Mesenchymal stem cell (in vitro differentiated cells and primary cell): Measurements from ENCODE around the gene CDK4.

Source experiments
- DNase-seq: peaks from one replicate; pipeline ENCODE4 v3.0.0-alpha.2; 2013
- H2AFZ ChIP-seq: one replicate; pipeline ENCODE4 v1.6.1; 2013; ENCODE audit warnings: low read depth, mild to moderate bottlenecking, control low read depth, inconsistent platforms, low read length, moderate library complexity
- H2AK5ac ChIP-seq: 2 replicates; pipeline ENCODE4 v1.6.1; 2013; ENCODE audit warnings: low read length, moderate library complexity, mild to moderate bottlenecking, inconsistent platforms; ENCODE audit not compliant: severe bottlenecking
- H2BK120ac ChIP-seq: one replicate; pipeline ENCODE4 v1.6.1; 2013; ENCODE audit warnings: low read depth, mild to moderate bottlenecking, inconsistent platforms, low read length, moderate library complexity
- H2BK12ac ChIP-seq, 2 experiments: one replicate each; pipeline ENCODE4 v1.6.1; 2013; ENCODE audit warnings: inconsistent platforms in 2 of 2, low read length in 2 of 2, mild to moderate bottlenecking in 2 of 2, moderate library complexity in 2 of 2, control low read depth in 1 of 2
- H2BK15ac ChIP-seq: one replicate; pipeline ENCODE4 v1.6.1; 2013; ENCODE audit warnings: mild to moderate bottlenecking, low read depth, inconsistent platforms; ENCODE audit not compliant: poor library complexity, severe bottlenecking
- H2BK5ac ChIP-seq: 2 replicates; pipeline ENCODE4 v1.6.1; 2013; ENCODE audit warnings: low read depth, mild to moderate bottlenecking, low read length, control low read depth, inconsistent platforms; ENCODE audit not compliant: poor library complexity, severe bottlenecking
- H3K14ac ChIP-seq, 2 experiments: one replicate each; pipeline ENCODE4 v1.6.1; 2013; ENCODE audit warnings: inconsistent platforms in 2 of 2, low read length in 2 of 2, control low read depth in 1 of 2, mild to moderate bottlenecking in 1 of 2, moderate library complexity in 1 of 2
- H3K18ac ChIP-seq, 2 experiments: one replicate each; pipeline ENCODE4 v1.6.1; 2013; ENCODE audit warnings: inconsistent platforms in 2 of 2, low read length in 2 of 2, control low read depth in 1 of 2, low read depth in 1 of 2, mild to moderate bottlenecking in 1 of 2
- H3K23ac ChIP-seq, 2 experiments: one replicate each; pipeline ENCODE4 v1.6.1; 2013; ENCODE audit warnings: inconsistent platforms in 2 of 2, low read length in 2 of 2, mild to moderate bottlenecking in 2 of 2, moderate library complexity in 2 of 2, control low read depth in 1 of 2
- H3K27ac ChIP-seq: 2 replicates; pipeline ENCODE4 v1.5.1; 2013; ENCODE audit warnings: mild to moderate bottlenecking, moderate library complexity, low read length, control low read depth, inconsistent platforms; ENCODE audit not compliant: poor library complexity, severe bottlenecking
- H3K27me3 ChIP-seq, 2 experiments: 2 replicates each; pipeline versions ENCODE4 v1.6.1 to v1.7.0; 2013; ENCODE audit warnings: low read length in 2 of 2, mild to moderate bottlenecking in 2 of 2, moderate library complexity in 2 of 2, control low read depth in 1 of 2, inconsistent platforms in 1 of 2; ENCODE audit not compliant: control insufficient read depth in 1 of 2, insufficient read depth in 1 of 2
- H3K36me3 ChIP-seq, 2 experiments: 2 replicates each; pipeline versions ENCODE4 v1.6.1 to v1.7.0; 2013; ENCODE audit warnings: low read length in 2 of 2, control low read depth in 1 of 2, inconsistent platforms in 1 of 2, low read depth in 1 of 2, mild to moderate bottlenecking in 1 of 2; ENCODE audit not compliant: insufficient read depth in 2 of 2, control insufficient read depth in 1 of 2
- H3K4ac ChIP-seq, 2 experiments: one replicate each; pipeline ENCODE4 v1.6.1; 2013; ENCODE audit warnings: inconsistent platforms in 2 of 2, low read length in 2 of 2, mild to moderate bottlenecking in 2 of 2, moderate library complexity in 2 of 2, control low read depth in 1 of 2, low read depth in 1 of 2
- H3K4me1 ChIP-seq: 2 replicates; pipeline ENCODE4 v1.6.1; 2013; ENCODE audit warnings: low read depth, low read length, control low read depth; ENCODE audit not compliant: control insufficient read depth, insufficient read depth
- H3K4me2 ChIP-seq: 2 replicates; pipeline ENCODE4 v1.6.1; 2013; ENCODE audit warnings: low read length, mild to moderate bottlenecking, inconsistent platforms; ENCODE audit not compliant: poor library complexity, severe bottlenecking
- H3K4me3 ChIP-seq, 2 experiments: 2 replicates each; pipeline versions ENCODE4 v1.5.1 to v1.7.0; 2013; ENCODE audit warnings: low read length in 2 of 2, mild to moderate bottlenecking in 2 of 2, control low read depth in 1 of 2, low read depth in 1 of 2; ENCODE audit not compliant: insufficient read depth in 1 of 2
- H3K79me1 ChIP-seq: replicated peaks from 2 replicates; pipeline ENCODE4 v1.6.1; 2013; ENCODE audit warnings: mild to moderate bottlenecking, control low read depth, low read length, inconsistent platforms; ENCODE audit not compliant: poor library complexity, severe bottlenecking
- H3K9ac ChIP-seq: 2 replicates; pipeline ENCODE4 v1.7.0; 2013; ENCODE audit warnings: mild to moderate bottlenecking, low read length, moderate library complexity
- H3K9me3 ChIP-seq: 2 replicates; pipeline ENCODE4 v1.7.0; 2013; ENCODE audit warnings: mild to moderate bottlenecking, low read length; ENCODE audit not compliant: control insufficient read depth
- H4K8ac ChIP-seq: one replicate; pipeline ENCODE4 v1.6.1; 2013; ENCODE audit warnings: inconsistent platforms, mild to moderate bottlenecking, low read length, moderate library complexity
- H4K91ac ChIP-seq: one replicate; pipeline ENCODE4 v1.6.1; 2013; ENCODE audit warnings: mild to moderate bottlenecking, low read length, inconsistent platforms
- WGBS: methylation state at CpG from one replicate; pipeline ENCODE4 v1.1.7; 2013; ENCODE audit warnings: mixed read lengths; 5-methylcytosine and 5-hydroxymethylcytosine counted together

The CDK4 gene

GRCh38 chr12:57719777-57720605 is 32.1 kb downstream of the CDK4 start:
- no peak overlapping the region for H3K4me3 ChIP-seq
- peaks cover 59 to 64% of the 10 kb centered on the region in 2 experiments for H3K36me3 ChIP-seq
- H3K27ac ChIP-seq = no peak overlapping the region
- H2BK5ac ChIP-seq = no peak overlapping the region
- no peak overlapping the region for H2AFZ ChIP-seq
- 95% methylated on average over 20 of the region's 20 CpGs for WGBS
- no peak overlapping the region for H2AK5ac ChIP-seq
- H4K8ac ChIP-seq = no peak overlapping the region
- no peak overlapping the region for H3K23ac ChIP-seq
- no peak overlapping the region for H2BK120ac ChIP-seq
- no peaks in the 10 kb centered on the region for H3K9me3 ChIP-seq
- H4K91ac ChIP-seq = no peak overlapping the region
- no peak overlapping the region for H2BK15ac ChIP-seq
- no peak overlapping the region for H3K14ac ChIP-seq
- no peak overlapping the region for H2BK12ac ChIP-seq
- H3K79me1 ChIP-seq = no peaks in the 10 kb centered on the region
- H3K27me3 ChIP-seq = peaks cover 10 to 13% of the 10 kb centered on the region in 2 experiments
- peaks cover 3% of the 10 kb centered on the region for H3K4me1 ChIP-seq
- DNase-seq = no peak
- no peak overlapping the region for H3K4ac ChIP-seq
- H3K18ac ChIP-seq = no peak overlapping the region
- H3K4me2 ChIP-seq = no peak overlapping the region
- no peak overlapping the region for H3K9ac ChIP-seq

DNA sequence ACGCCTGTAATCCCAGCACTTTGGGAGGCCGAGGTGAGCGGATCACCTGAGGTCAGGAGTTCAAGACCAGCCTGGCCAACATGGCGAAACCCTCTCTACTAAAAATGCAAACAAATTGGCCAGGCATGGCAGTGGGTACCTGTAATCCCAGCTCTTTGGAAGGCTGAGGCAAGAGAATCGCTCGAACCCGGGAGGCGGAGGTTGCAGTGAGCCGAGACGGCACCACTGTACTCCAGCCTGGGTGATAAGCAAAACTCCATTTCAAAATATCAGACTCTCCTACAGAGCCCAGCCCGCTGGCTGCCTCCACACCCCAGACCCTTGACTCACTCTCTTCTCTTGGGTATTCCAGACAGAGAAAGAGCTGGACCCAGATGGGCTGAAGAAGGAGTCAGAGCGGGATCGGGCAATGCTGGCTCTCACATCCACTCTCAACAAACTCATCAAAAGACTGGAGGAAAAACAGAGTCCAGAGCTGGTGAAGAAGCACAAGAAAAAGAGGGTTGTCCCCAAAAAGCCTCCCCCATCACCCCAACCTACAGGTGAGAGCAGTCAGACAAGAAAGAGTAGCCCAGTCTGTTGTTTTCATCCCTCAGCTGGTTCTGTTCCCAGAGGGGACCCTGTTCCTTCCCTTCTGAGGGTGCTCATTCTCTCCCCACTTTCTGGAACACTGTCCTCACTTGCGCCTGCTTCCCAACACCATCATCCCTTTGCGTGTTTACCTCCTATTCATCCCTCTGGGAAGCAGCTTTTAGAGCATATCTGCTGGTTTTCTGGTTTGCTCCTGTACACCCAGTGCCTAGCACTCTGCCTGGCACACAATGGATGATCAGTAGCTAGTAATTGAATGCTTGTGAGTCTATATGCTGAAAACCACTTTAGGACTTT is 33.2 kb downstream of the CDK4 start:
- Histone ChIP-seq H3K79me1 (no peaks in the 10 kb centered on the region), H4K91ac (no peak overlapping the region), H3K9ac (no peak overlapping the region), H3K14ac (no peak overlapping the region), H2AK5ac (no peak overlapping the region), H3K27me3 (peaks cover 0 to 2% of the 10 kb centered on the region in 2 experiments), H2BK12ac (no peak overlapping the region), H2BK15ac (no peak overlapping the region), H2AFZ (no peak overlapping the region), H3K4ac (no peak overlapping the region), H3K4me2 (no peak overlapping the region), H2BK120ac (no peak overlapping the region), H4K8ac (no peak overlapping the region), H3K9me3 (no peaks in the 10 kb centered on the region), H3K23ac (no peak overlapping the region), H3K4me1 (peaks cover 3% of the 10 kb centered on the region), H2BK5ac (no peak overlapping the region), H3K27ac (no peak overlapping the region), H3K4me3 (no peak overlapping the region), H3K36me3 (peaks cover 64 to 70% of the 10 kb centered on the region in 2 experiments), H3K18ac (no peak overlapping the region)
- WGBS = over 99% methylated on average over 14 of the region's 15 CpGs
- no peak for DNase-seq

DNA sequence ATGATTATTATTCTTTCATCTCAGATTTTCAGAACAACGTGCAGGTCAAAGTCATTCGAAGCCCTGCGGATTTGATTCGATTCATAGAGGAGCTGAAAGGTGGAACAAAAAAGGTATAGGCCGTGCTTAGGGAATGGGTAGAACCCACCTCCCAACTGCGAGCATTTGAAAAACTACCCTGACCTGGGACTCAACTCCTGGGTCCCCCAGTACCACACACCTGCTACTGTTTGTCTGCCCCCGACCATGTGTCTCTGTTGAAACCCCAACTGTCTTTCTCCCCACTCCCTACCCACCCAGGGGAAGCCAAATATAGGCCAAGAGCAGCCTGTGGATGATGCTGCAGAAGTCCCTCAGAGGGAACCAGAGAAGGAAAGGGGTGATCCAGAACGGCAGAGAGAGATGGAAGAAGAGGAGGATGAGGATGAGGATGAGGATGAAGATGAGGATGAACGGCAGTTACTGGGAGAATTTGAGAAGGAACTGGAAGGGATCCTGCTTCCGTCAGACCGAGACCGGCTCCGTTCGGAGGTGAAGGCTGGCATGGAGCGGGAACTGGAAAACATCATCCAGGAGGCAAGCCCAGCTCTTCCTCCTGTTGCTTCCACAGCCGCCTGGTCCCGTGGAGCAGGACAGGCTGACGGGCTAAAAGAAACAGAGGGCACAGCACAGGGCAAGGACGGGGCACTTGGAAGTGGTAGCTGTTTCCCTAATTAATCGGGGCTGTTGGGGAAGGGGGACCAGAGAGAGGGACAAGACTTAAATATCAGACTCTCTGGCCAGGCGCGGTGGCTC is 34.1 kb downstream of the CDK4 start:
- no peaks in the 10 kb centered on the region for H3K27me3 ChIP-seq
- no peaks in the 10 kb centered on the region for H3K9me3 ChIP-seq
- H2BK12ac ChIP-seq = no peak overlapping the region
- no peak overlapping the region for H2BK120ac ChIP-seq
- H2AFZ ChIP-seq = no peak overlapping the region
- H3K4me1 ChIP-seq = no peaks in the 10 kb centered on the region
- no peak overlapping the region for H3K18ac ChIP-seq
- H3K4me3 ChIP-seq = no peak overlapping the region
- H3K4me2 ChIP-seq = no peak overlapping the region
- H3K79me1 ChIP-seq = peaks cover 4% of the 10 kb centered on the region
- DNase-seq = no peak
- WGBS = 92% methylated on average over 21 of the region's 22 CpGs
- H3K14ac ChIP-seq = no peak overlapping the region
- peaks cover 67 to 70% of the 10 kb centered on the region in 2 experiments for H3K36me3 ChIP-seq
- no peak overlapping the region for H2BK15ac ChIP-seq
- H3K23ac ChIP-seq = no peak overlapping the region
- H2BK5ac ChIP-seq = no peak overlapping the region
- no peak overlapping the region for H4K8ac ChIP-seq
- H4K91ac ChIP-seq = no peak overlapping the region
- H3K27ac ChIP-seq = no peak overlapping the region
- H3K9ac ChIP-seq = no peak overlapping the region
- no peak overlapping the region for H3K4ac ChIP-seq
- H2AK5ac ChIP-seq = no peak overlapping the region
